IMR-90 (cell line): ENCODE results near the gene NUBPL. TPM values are rescaled to one million over a fixed set of nuclear protein-coding genes. Genes with fewer than 3 reads are reported as not detected.

Experiments used
- ATAC-seq: fragments of 200-7000 bp; cut with Tn5 transposase; 2 replicates; pipeline ENCODE4 v1.9.1; 2020; ENCODE audit warnings: low read depth, mild to moderate bottlenecking, moderate library complexity
- BruUV-seq: library from RNA; stranded (reverse); fragments of 400-500 nt; replicated peaks from 2 replicates; lab custom pipeline; 2021; lab: Mats Ljungman, UMichigan
- CTCF ChIA-PET: fragments of 300-600 bp; formaldehyde crosslinking; extraction: SDS; loops from one replicate; lab custom pipeline; 2021; ENCODE audit warnings: antibody characterized with exemption; lab: Yijun Ruan, JAX
- POLR2A ChIA-PET: fragments of 300-600 bp; sonication (Branson Sonifier 250); formaldehyde crosslinking; loops from one replicate; lab custom pipeline; 2022; ENCODE audit warnings: antibody characterized with exemption; ENCODE audit not compliant: unreplicated experiment; lab: Charles Lee
- DNase-seq: peaks from one replicate; pipeline ENCODE4 v3.0.0; 2013
- H2AFZ ChIP-seq: replicated peaks from 2 replicates; pipeline ENCODE3; 2013; ENCODE audit warnings: low read length, mild to moderate bottlenecking; ENCODE audit not compliant: poor library complexity
- H2AK5ac ChIP-seq: 2 replicates; pipeline ENCODE4 v1.6.1; 2013; ENCODE audit warnings: low read depth, low read length, inconsistent platforms
- H2AK9ac ChIP-seq: replicated peaks from 2 replicates; pipeline ENCODE3; 2013; ENCODE audit warnings: mild to moderate bottlenecking, low read depth, low read length, moderate library complexity; ENCODE audit not compliant: poor library complexity
- H2BK120ac ChIP-seq: 2 replicates; pipeline ENCODE4 v1.6.1; 2013; ENCODE audit warnings: low read depth, low read length, inconsistent platforms
- H2BK15ac ChIP-seq: 3 replicates; pipeline ENCODE4 v1.6.1; 2013; ENCODE audit warnings: low read depth, low read length, inconsistent platforms
- H2BK20ac ChIP-seq: 2 replicates; pipeline ENCODE4 v1.6.1; 2013; ENCODE audit warnings: low read depth, mild to moderate bottlenecking, inconsistent platforms, low read length, moderate library complexity
- H2BK5ac ChIP-seq: 2 replicates; pipeline ENCODE4 v1.6.1; 2013; ENCODE audit warnings: mild to moderate bottlenecking, low read depth, low read length, inconsistent platforms; ENCODE audit not compliant: poor library complexity, severe bottlenecking
- H3K14ac ChIP-seq: replicated peaks from 2 replicates; pipeline ENCODE4 v1.6.1; 2013; ENCODE audit warnings: low read depth, low read length, inconsistent platforms
- H3K18ac ChIP-seq: 2 replicates; pipeline ENCODE4 v1.6.1; 2013; ENCODE audit warnings: low read depth, low read length, control low read depth
- H3K23ac ChIP-seq: 2 replicates; pipeline ENCODE4 v1.6.1; 2013; ENCODE audit warnings: low read depth, low read length, inconsistent platforms
- H3K27ac ChIP-seq: 2 replicates; pipeline ENCODE4 v1.5.1; 2013; ENCODE audit warnings: mild to moderate bottlenecking, control low read depth, low read length; ENCODE audit not compliant: insufficient read depth
- H3K27me3 ChIP-seq: 2 replicates; pipeline ENCODE4 v1.6.1; 2013; ENCODE audit warnings: low read length; ENCODE audit not compliant: control insufficient read depth, insufficient read depth
- H3K36me3 ChIP-seq: 2 replicates; pipeline ENCODE4 v1.6.1; 2013; ENCODE audit warnings: low read length, mixed read lengths; ENCODE audit not compliant: control insufficient read depth, insufficient read depth
- H3K4ac ChIP-seq: 2 replicates; pipeline ENCODE4 v1.6.1; 2013; ENCODE audit warnings: low read depth, low read length, inconsistent platforms
- H3K4me1 ChIP-seq: 2 replicates; pipeline ENCODE4 v1.6.1; 2013; ENCODE audit warnings: low read length, mixed read lengths; ENCODE audit not compliant: control insufficient read depth, insufficient read depth
- H3K4me2 ChIP-seq: 2 replicates; pipeline ENCODE4 v1.6.1; 2013; ENCODE audit warnings: low read depth, mild to moderate bottlenecking, control low read depth, low read length, moderate library complexity
- H3K4me3 ChIP-seq: 2 replicates; pipeline ENCODE4 v1.5.1; 2013; ENCODE audit warnings: low read depth, mild to moderate bottlenecking, control low read depth, low read length, moderate library complexity; ENCODE audit not compliant: insufficient read depth
- H3K56ac ChIP-seq: 2 replicates; pipeline ENCODE4 v1.6.1; 2013; ENCODE audit warnings: low read length, inconsistent platforms; ENCODE audit not compliant: insufficient read depth; ENCODE audit errors: extremely low read depth
- H3K79me1 ChIP-seq, 2 experiments: 2 replicates each; pipeline ENCODE4 v1.6.1; 2013; ENCODE audit warnings: low read length in 2 of 2, inconsistent platforms in 1 of 2, low read depth in 1 of 2
- H3K9ac ChIP-seq: 2 replicates; pipeline ENCODE4 v1.6.1; 2013; ENCODE audit warnings: low read depth, low read length, control low read depth
- H3K9me1 ChIP-seq: 2 replicates; pipeline ENCODE4 v1.6.1; 2013; ENCODE audit warnings: low read length, inconsistent platforms; ENCODE audit not compliant: insufficient read depth
- H3K9me3 ChIP-seq: 2 replicates; pipeline ENCODE4 v1.6.1; 2013; ENCODE audit warnings: low read length; ENCODE audit not compliant: control insufficient read depth, insufficient read depth
- H4K20me1 ChIP-seq: 2 replicates; pipeline ENCODE4 v1.6.1; 2013; ENCODE audit warnings: low read length, inconsistent platforms; ENCODE audit not compliant: insufficient read depth
- H4K5ac ChIP-seq: 2 replicates; pipeline ENCODE4 v1.6.1; 2013; ENCODE audit warnings: mild to moderate bottlenecking, low read depth, low read length, control low read depth
- H4K8ac ChIP-seq, 2 experiments: 2 replicates each; pipeline ENCODE4 v1.6.1; 2013; ENCODE audit warnings: low read depth in 2 of 2, low read length in 2 of 2, control low read depth in 1 of 2, inconsistent platforms in 1 of 2
- H4K91ac ChIP-seq: 2 replicates; pipeline ENCODE4 v1.6.1; 2013; ENCODE audit warnings: low read depth, low read length, inconsistent platforms; ENCODE audit not compliant: insufficient read depth
- CHD1 ChIP-seq: IDR thresholded peaks from 2 replicates; pipeline ENCODE4 v1.6.1; 2012; ENCODE audit warnings: low read depth, low read length, improper control_type of control experiment
- RAD21 ChIP-seq: IDR thresholded peaks from 2 replicates; pipeline ENCODE4 v1.6.1; 2012; ENCODE audit warnings: low read length, improper control_type of control experiment
- WGBS, 2 experiments: methylation state at CpG; one replicate each; pipeline versions ENCODE4 v1.1.5 to v1.1.7; 2013; ENCODE audit warnings: missing lambda C conversion rate in 2 of 2; ENCODE audit not compliant: insufficient read length in 1 of 2; ENCODE audit errors: extremely low coverage in 2 of 2; 5-methylcytosine and 5-hydroxymethylcytosine counted together
- dilution Hi-C: fragments of 300-500 bp; cut with HindIII; formaldehyde crosslinking; loops from one replicate; pipeline ENCODE4 v1.14.3; 2018; ENCODE audit warnings: low sequenced_read_pairs; ENCODE audit not compliant: unreplicated experiment
- in situ Hi-C: fragments of 300-500 bp; cut with MboI; formaldehyde crosslinking; loops from 3 replicates; pipeline ENCODE4 v1.14.3; 2019; ENCODE audit warnings: low sequenced_read_pairs, inconsistent platforms, mixed read lengths
- intact Hi-C: fragments of 100-400 bp; cut with micrococcal nuclease; formaldehyde crosslinking; loops from 2 replicates; pipeline ENCODE4 v1.10.0; 2022
- polyA plus RNA-seq, 3 experiments: library from polyadenylated mRNA; depleted of rRNA; stranded (reverse); fragments of >200 nt; gene quantifications; 2 replicates each; pipeline ENCODE4 v1.2.3, GENCODE V29; 2012; ENCODE audit warnings: low replicate concordance in 1 of 3
- total RNA-seq: library from RNA; depleted of rRNA; stranded (reverse); fragments of >200 nt; gene quantifications from 2 replicates; pipeline ENCODE4 v1.2.3, GENCODE V29; 2012

The NUBPL gene
- total and polyA plus RNA-seq, 2 of the 4 experiments (the other 2 are of a cell fraction) = 5.4 to 11.5 TPM

- Histone ChIP-seq H2AFZ (no peak overlapping the region), H2BK5ac (no peak overlapping the region), H3K9me3 (no peaks in the 10 kb centered on the region), H2AK5ac (no peak overlapping the region), H4K8ac (no peak overlapping the region), H3K27ac (no peak overlapping the region), H3K36me3 (no peaks in the 10 kb centered on the region), H2BK15ac (no peak overlapping the region), H3K56ac (no peak overlapping the region), H3K23ac (no peak overlapping the region), H3K4ac (no peak overlapping the region), H3K9me1 (no peaks in the 10 kb centered on the region), H4K20me1 (no peaks in the 10 kb centered on the region), H3K79me1 (no peaks in the 10 kb centered on the region), H3K18ac (no peak overlapping the region), H2BK120ac (no peak overlapping the region), H3K27me3 (no peaks in the 10 kb centered on the region), H3K14ac (no peak overlapping the region), H4K91ac (no peak overlapping the region), H2BK20ac (no peak overlapping the region), H3K4me2 (no peak overlapping the region), H4K5ac (no peak overlapping the region), H2AK9ac (no peak overlapping the region), H3K4me3 (no peak overlapping the region), H3K4me1 (0 out of 2 replicates have a peak, but pooled peaks cover 2% of the 10 kb centered on the region), H3K9ac (no peak overlapping the region)
- WGBS, 2 experiments = no CpG with 5 or more reads among the region's 3 CpGs
- no peak for DNase-seq
- in situ Hi-C loops = no loop called here
- BruUV-seq = no TSS peak
- intact Hi-C loops = no loop called here
- no peak for TF ChIP-seq CHD1
- no peak for TF ChIP-seq RAD21
- dilution Hi-C loops = no loop called here
- no peak for ATAC-seq
- POLR2A ChIA-PET = no interaction called here
- CTCF ChIA-PET = no interaction called here
Observed at GRCh38 chr14:31582836-31583452, 21.7 kb downstream of the NUBPL start.
